A549 (cell line): Measurements from ENCODE around the gene THOC5.

Experiments used
- CTCF ChIP-seq: fragments of >200 bp; sonication (Bioruptor Twin); formaldehyde crosslinking; IDR thresholded peaks from 3 replicates; pipeline ENCODE4 v1.5.1; 2016
- REST ChIP-seq: fragments of 200-600 bp; sonication (generic); IDR thresholded peaks from 2 replicates; pipeline ENCODE4 v1.6.1; 2016; ENCODE audit warnings: antibody characterized with exemption, mild to moderate bottlenecking, moderate library complexity

GRCh38 chr22:29511126-29511862 is 42.3 kb downstream of the THOC5 start:
- TF ChIP-seq REST (no peak), CTCF (no peak)
